Measurements from ENCODE around the gene ESR1.

Gene ESR1

GRCh38 chr6:151811081-151811480, 3.6 kb downstream of the ESR1 start:
- TF ChIP-seq CTCF (IDR thresholded peaks at IDR 0.05; ENCODE audit: control insufficient read depth, extremely low read depth, insufficient read depth) = no peak
- no peak for DNase-seq (ENCODE audit: low read depth)
- no peak overlapping the region for H3K4me3 ChIP-seq (ENCODE audit: low read depth, low read length)

GRCh38 chr6:151813858-151814257, 6.4 kb downstream of the ESR1 start:
- DNase-seq (ENCODE audit: low read depth) = no peak
- no peak overlapping the region for H3K4me3 ChIP-seq (ENCODE audit: low read depth, low read length)
- no peak for TF ChIP-seq CTCF (IDR thresholded peaks at IDR 0.05; ENCODE audit: control insufficient read depth, extremely low read depth, insufficient read depth)

- no peak overlapping the region for H3K4me3 ChIP-seq (ENCODE audit: low read depth, low read length)
- no peak for DNase-seq (ENCODE audit: low read depth)
- no peak for TF ChIP-seq CTCF (IDR thresholded peaks at IDR 0.05; ENCODE audit: control insufficient read depth, extremely low read depth, insufficient read depth)
Measured at GRCh38 chr6:151814614-151815013, 7.1 kb downstream of the ESR1 start.

GRCh38 chr6:151822252-151823111, 15.0 kb downstream of the ESR1 start:
- no peak for DNase-seq (ENCODE audit: low read depth)
- no peak overlapping the region for H3K4me3 ChIP-seq (ENCODE audit: low read depth, low read length)
- no peak for TF ChIP-seq CTCF (IDR thresholded peaks at IDR 0.05; ENCODE audit: control insufficient read depth, extremely low read depth, insufficient read depth)

- H3K4me3 ChIP-seq (ENCODE audit: low read depth, low read length) = no peak overlapping the region
- no peak for DNase-seq (ENCODE audit: low read depth)
- no peak for TF ChIP-seq CTCF (IDR thresholded peaks at IDR 0.05; ENCODE audit: control insufficient read depth, extremely low read depth, insufficient read depth)
Measured at GRCh38 chr6:151826517-151827142, 19.1 kb downstream of the ESR1 start.

GRCh38 chr6:151832710-151833109, 25.2 kb downstream of the ESR1 start:
- DNase-seq (ENCODE audit: low read depth) = no peak
- TF ChIP-seq CTCF (IDR thresholded peaks at IDR 0.05; ENCODE audit: control insufficient read depth, extremely low read depth, insufficient read depth) = no peak

More at GRCh38 chr6:151832710-151833109, 25.2 kb downstream of the ESR1 start:
- H3K4me3 ChIP-seq (ENCODE audit: low read depth, low read length) = no peak overlapping the region
